Skin of body (tissue), 2 donors: ENCODE measurements around the gene AGPAT3. TPM values are rescaled to one million over a fixed set of nuclear protein-coding genes. Genes with fewer than 3 reads are reported as not detected.

Experiments
- DNase-seq: peaks from one replicate; lab custom pipeline; 2025; lab: John Stamatoyannopoulos, UW
- total RNA-seq: library from RNA; depleted of rRNA; stranded (reverse); fragments of >200 nt; gene quantifications from one replicate; pipeline ENCODE4 v1.2.3, GENCODE V29; 2014

Gene AGPAT3
- total RNA-seq, 1 donor from 2014 or later, result 27.0 TPM

DNA sequence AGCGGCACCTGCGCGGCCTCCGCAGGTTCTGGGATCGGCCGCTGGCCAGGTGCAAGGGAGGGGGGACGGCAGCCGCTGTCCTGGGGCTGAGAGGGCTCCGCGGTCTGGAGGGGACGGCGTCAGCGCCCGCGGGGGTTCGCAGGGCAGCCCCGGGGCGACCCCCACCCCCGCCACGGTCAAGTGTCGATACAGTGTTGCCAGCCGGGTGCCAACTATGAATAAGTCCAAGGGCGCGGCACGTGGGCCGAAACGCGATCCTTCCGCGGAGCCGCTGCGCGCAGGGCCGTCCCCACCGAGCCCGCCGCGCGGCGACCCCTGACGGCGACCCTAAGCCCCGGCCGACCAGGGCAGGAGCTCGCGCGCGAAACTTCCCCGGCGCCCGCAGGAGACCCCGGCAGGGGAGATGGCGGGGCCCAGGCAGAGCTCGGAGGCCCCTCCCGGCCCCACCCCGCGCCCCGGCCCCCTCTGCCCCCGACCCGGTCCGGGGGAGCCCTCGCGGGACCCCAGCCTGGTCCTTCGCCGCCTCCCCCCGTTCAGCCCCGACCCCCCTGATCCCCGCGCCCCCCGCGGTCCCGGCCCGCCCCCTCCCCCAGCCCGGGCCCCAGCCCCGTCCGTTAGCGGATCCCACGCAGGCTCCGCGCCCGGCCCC, 586 bp upstream of the AGPAT3 start:
- DNase-seq, result no peak

- DNase-seq, result no peak
These were observed 677 bp downstream of the AGPAT3 start for GRCh38 chr21:43865540-43866259.

GRCh38 chr21:43866260-43866629, 1.2 kb downstream of the AGPAT3 start:
- peak; percentile 80 for DNase-seq

DNA sequence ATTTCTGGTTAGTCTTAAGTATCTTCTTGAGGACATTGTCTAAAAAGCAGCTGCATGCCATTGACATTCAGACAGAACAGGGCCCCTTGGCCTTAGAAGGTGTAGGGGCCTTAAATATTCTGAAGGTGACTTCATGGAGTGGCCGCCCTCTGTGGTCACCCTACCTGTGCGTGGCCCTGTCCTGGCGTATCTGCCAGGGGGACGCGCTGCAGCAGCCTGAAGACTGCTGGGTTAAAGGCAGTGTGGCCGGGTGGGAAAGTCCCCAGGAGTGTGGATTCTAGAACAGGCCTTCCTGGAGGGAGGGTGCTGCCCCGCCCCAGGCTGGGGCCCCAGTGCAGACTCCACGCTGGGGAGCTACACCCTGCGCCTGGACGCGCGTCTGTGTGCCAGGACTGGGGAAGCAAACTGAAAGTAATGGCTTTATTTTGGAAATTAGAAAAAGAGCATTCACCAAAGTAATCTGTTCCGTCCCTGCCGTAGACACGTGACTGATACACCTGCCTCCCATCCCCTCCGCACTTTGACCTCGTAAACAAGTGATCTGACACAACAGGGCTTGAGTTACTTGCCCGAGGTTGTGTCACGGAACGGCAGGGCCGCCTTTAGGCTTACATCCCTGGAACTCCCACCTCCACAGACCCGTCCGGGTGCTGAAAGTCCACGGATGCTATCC, 1.8 kb downstream of the AGPAT3 start:
- DNase-seq, result no peak

DNA sequence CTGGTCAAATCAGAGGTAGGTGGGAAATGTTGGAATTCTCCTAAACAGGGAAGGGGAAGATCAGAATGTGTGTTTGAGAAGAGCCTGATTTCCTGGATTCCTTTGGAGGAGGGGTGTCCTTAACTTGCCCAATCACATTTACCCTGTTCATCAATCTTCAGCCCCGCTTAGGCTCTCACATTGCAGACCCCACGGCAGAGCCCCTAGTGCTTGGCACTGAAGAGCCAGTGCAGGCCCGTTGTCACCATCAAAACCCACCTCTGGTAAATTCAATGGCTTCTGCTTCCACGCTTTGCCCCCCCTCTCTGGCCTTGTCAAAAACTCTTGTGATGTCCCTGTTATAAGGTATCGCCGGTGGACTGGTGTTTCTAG, 2.3 kb downstream of the AGPAT3 start:
- no peak for DNase-seq

- no peak for DNase-seq
These were observed 2.9 kb downstream of the AGPAT3 start for GRCh38 chr21:43867948-43868347.

GRCh38 chr21:43868461-43868860, 3.4 kb downstream of the AGPAT3 start:
- no peak for DNase-seq

DNA sequence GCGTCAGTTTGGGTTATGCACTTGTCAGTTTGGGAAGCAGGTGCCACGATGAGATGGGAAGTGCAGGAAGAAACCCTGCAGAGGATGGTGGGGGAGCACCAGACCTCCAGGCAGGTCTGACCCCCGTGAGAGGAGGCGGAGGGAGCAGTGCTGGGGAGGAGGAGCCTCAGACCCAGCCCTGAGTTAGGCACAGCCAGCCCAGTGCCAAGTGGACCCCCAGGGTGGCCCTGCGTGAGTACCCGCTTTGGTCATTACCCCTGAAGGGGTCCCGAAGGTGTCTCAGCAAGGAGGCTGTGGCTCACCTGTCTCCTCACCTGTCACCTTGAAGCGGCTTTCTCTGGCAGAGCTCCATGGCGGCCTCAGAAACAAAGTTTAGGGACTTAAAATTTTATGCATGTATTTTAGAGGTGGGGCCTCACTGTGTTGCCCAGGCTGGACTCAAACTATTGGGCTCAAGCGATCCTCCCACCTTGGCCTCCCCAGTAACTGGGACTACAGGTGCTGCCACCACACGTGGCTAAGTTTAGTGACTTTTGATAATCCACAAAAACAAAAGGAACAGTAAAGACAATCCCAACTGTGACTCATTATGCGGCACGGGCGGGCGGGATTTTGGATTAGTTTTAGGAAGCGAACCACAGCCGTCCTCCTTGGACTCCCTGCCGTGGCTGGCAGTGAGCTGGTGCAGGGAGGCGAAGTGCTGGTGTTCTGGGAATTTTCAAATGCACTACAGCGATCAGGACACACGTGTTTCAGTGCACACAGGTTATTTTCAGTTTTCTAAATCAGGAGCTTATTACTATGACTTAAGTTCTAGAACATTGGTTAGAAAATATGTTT, 4.7 kb downstream of the AGPAT3 start:
- DNase-seq, result no peak

- DNase-seq, result no peak
These were observed 6.5 kb downstream of the AGPAT3 start for GRCh38 chr21:43871487-43871886.

GRCh38 chr21:43872531-43873197, 7.6 kb downstream of the AGPAT3 start:
- no peak for DNase-seq

DNA sequence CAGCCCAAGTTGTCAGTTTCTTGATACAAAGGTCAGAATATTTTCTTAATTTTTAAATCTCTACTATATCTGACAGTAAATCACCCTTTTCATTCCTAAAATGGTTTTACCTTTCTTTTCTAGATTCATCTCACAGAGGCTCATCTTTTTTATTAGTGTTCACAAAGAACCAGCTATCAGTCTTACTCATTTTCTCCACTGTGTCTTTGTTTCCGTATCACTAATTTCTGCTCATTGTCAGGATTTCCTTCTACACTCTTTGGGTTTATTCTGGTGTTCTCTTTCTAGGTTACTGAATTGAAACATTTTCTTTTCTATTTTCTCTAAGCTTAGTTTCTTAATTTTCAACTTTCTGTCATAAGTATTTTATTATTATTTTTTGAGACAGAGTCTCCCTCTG, 8.7 kb downstream of the AGPAT3 start:
- DNase-seq, result no peak

DNA sequence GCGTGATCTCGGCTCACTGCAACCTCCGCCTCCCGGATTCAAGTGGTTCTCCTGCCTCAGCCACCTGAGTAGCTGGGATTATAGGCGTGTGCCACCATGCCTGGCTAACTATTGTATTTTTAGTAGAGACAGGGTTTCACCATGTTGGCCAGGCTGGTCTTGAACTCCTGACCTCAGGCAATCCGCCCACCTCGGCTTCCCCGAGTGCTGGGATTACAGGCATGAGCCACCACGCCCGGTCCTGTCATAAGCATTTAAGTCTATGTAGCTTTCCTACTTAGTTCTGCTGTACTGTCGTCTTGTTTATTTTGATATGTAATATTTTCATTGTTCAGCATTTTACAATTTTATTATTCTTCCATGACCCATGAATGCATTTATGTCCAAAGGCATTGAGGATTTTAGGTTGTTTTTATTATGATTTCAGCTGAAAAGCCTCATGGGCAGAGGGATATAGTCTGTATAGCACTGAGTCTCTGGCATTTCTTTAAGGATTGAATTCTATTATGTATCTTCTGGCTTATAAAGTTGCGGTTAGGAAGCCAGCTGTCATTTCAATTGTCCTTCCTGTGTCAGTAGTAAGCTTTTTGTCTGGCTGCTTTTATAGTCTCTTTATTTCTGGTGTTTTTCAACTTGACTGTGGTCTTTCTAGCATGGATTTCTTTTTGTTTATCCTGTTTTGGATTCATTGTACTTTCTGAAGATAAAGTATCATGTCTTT, 9.2 kb downstream of the AGPAT3 start:
- DNase-seq, result no peak

DNA sequence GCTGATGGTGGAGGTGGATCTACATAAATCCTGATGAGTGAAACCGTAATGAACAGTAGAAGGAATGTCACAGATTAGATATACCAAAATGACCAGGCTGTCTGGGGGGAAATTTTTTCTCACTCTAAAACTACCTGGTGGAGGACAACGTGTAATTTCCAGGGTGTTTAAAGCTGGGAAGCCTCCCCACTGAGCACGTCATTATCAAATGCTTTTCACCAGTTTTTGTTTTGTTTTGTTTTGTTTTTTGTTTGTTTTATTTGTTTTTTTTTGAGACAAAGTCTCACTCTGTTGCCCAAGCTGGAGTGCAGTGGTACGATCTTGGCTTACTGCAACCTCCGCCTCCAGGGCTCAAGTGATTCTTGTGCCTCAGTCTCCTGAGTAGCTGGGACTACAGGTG, 11.6 kb downstream of the AGPAT3 start:
- DNase-seq, result no peak

GRCh38 chr21:43877936-43878575, 13.0 kb downstream of the AGPAT3 start:
- no peak for DNase-seq

DNA sequence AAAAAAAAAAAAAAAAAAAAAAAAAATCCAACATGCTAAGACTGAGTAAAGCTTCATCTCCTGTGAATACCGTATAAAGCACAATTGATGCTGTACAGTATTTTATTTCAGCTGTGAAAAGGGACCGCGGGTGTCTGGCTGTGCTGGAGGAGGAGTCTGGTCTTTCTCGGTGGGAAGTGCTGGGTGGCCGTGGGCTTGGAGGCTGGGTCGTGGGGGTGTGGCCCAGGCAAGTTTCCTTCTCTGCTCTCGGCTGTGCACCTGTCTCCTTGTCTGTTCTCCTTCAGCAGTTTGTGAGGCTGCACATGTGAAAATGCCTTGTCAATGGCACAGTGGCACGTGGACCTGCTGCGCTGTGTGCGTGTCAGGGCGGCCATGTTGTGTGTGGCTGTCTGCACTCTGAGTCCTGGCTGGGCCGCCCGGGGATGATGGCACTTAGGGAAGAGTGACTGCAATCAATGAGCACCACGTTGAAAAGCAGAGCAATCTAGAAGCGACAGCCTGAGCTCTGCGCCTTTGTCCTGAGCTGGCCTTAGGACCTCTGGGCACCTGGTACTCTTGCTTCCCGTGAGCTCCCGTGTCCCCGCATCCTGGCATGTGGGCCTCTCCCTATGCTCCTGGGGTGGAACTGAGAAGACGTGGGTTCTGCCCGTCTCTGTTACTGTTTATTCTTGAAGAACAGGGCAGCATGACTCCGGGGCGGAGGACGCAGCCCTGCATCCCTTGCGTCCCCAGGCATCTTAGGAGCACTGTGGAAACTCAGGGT, 14.5 kb downstream of the AGPAT3 start:
- DNase-seq, result no peak

- no peak for DNase-seq
These were observed 15.3 kb downstream of the AGPAT3 start for GRCh38 chr21:43880111-43880985.

DNA sequence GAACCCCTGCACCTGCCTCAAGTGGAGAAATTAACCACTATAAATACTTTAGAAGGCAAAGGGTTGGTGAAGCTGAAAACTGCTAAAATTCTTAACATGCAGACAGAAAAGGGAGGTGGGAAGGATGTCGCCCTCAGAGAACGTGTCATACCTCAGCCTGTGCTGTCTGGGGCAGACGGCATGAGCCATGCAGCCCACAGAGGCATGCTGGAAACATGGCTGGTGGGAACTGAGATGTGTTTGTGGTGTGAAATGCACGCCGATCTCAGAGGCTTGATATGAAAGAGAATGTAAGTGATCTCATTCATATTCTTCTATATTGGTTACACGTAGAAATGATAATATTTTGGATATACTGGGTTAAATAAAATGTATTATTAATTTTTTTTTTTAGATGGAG, 16.3 kb downstream of the AGPAT3 start:
- no peak for DNase-seq

DNA sequence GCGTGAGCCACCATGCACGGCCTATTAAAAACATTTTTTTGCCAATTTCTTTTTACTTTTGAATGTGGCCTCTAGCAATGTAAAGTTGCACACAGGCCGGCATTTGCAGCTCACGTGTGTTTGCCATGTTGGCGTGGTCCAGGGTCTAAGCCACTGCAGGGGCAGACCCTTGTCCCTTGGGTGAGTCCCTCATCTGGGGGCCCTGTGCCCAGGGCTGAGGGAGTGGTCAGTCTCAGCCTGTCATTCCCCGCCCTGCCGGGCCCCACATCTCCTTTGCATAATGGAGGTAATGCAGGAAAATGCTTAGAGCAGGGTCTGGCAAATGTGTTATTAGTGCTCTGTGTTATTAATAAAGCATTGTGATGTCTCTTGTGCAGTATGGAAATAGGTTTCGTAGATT, 16.9 kb downstream of the AGPAT3 start:
- DNase-seq, result no peak
